Esophagus squamous epithelium (tissue), 4 donors: ENCODE data around the gene MXD3.
A peak's percentile ranks its signal among the peaks of the same experiment; 100 is the strongest.

Experiments used
- POLR2A ChIP-seq, 4 donors: fragments of 450-650 bp; IDR thresholded peaks; one replicate each; pipeline ENCODE4 v1.6.1; 2017; ENCODE audit warnings: antibody characterized with exemption in 4 of 4, mild to moderate bottlenecking in 4 of 4, moderate library complexity in 3 of 4
- TF ChIP-seq, protein P1 (sequence below), 6 experiments: fragments of 450-650 bp in 4 of 6; fragments of 200-600 bp in 2 of 6; sonication (generic) in 2 of 6; IDR thresholded peaks; one replicate each; pipeline ENCODE4 v1.5.1; 2016 to 2019; ENCODE audit warnings: antibody characterized with exemption in 6 of 6, mild to moderate bottlenecking in 4 of 6, moderate library complexity in 4 of 6

DNA sequence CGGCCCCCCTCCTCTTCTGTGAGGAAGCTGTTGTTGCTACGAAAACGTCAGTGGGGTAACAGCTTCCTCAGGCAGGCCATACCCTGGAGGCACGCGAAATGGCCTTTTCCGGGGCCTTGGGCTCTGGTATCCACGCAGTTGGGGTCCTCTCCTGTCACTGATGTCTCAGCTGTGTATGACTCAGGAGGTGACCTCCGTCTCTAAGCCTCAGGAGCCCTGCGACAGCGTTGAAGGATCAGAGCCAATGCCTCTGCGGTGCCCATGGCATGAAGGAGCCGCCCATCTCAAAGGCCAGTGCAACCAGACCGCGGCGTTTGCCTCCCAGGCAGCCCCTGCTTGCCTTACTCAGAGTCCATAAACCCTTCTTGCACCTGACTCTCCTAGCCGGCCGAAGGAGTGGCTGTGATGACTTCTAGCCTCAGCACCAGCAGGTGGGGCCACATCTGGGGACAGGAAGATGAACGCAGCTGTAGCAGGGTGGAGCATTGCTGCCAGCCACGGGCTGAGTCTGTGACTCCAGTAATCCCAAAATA is 1.0 kb upstream of the MXD3 start:
- TF ChIP-seq, protein P1, sequence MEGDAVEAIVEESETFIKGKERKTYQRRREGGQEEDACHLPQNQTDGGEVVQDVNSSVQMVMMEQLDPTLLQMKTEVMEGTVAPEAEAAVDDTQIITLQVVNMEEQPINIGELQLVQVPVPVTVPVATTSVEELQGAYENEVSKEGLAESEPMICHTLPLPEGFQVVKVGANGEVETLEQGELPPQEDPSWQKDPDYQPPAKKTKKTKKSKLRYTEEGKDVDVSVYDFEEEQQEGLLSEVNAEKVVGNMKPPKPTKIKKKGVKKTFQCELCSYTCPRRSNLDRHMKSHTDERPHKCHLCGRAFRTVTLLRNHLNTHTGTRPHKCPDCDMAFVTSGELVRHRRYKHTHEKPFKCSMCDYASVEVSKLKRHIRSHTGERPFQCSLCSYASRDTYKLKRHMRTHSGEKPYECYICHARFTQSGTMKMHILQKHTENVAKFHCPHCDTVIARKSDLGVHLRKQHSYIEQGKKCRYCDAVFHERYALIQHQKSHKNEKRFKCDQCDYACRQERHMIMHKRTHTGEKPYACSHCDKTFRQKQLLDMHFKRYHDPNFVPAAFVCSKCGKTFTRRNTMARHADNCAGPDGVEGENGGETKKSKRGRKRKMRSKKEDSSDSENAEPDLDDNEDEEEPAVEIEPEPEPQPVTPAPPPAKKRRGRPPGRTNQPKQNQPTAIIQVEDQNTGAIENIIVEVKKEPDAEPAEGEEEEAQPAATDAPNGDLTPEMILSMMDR (IDR thresholded peaks at IDR 0.05) = peak in 2 of 6 experiments; percentile 7 to 19
- TF ChIP-seq POLR2A (IDR thresholded peaks at IDR 0.05) = no peak
